Stomach (tissue), 9 donors: ENCODE data around the gene SF3A1. TPM values are rescaled to one million over a fixed set of nuclear protein-coding genes. Genes with fewer than 3 reads are reported as not detected.
A peak's percentile ranks its signal among the peaks of the same experiment; 100 is the strongest.

Experiments used
- DNase-seq, 2 donors: peaks; one replicate each; pipeline versions ENCODE4 v3.0.0 to v3.0.0-alpha.2; 2013 to 2019
- H3K27ac ChIP-seq, 5 donors: fragments of 200-600 bp in 4 of 5; sonication (generic) in 4 of 5; one replicate each; pipeline ENCODE4 v1.5.1; 2013 to 2019; ENCODE audit warnings: mild to moderate bottlenecking in 1 of 5, moderate library complexity in 1 of 5
- H3K27me3 ChIP-seq, 3 donors: fragments of 200-600 bp; sonication (generic); one replicate each; pipeline ENCODE4 v1.5.1; 2017 to 2019; ENCODE audit warnings: mixed run types in 1 of 3
- H3K36me3 ChIP-seq, 4 donors: fragments of 200-600 bp; sonication (generic); 1 replicate in 3 of 4; 2 replicates in 1 of 4; pipeline ENCODE4 v1.5.1; 2016 to 2019
- H3K4me1 ChIP-seq, 4 donors: fragments of 200-600 bp; sonication (generic); one replicate each; pipeline ENCODE4 v1.5.1; 2016 to 2019
- H3K4me3 ChIP-seq, 4 donors: fragments of 200-600 bp; sonication (generic) in 3 of 4; one replicate each; pipeline ENCODE4 v1.5.1; 2016 to 2019; ENCODE audit warnings: mild to moderate bottlenecking in 1 of 4
- H3K9me3 ChIP-seq, 4 donors: fragments of 200-600 bp; sonication (generic); one replicate each; pipeline ENCODE4 v1.5.1; 2016 to 2019
- CTCF ChIP-seq, 7 experiments: fragments of 450-650 bp in 4 of 7; fragments of 200-600 bp in 3 of 7; sonication (generic) in 3 of 7; IDR thresholded peaks; one replicate each; pipeline ENCODE4 v1.5.1; 2016 to 2019; ENCODE audit warnings: antibody characterized with exemption in 7 of 7, control low read depth in 2 of 7, mild to moderate bottlenecking in 1 of 7
- EP300 ChIP-seq: sonication (generic); formaldehyde crosslinking; IDR thresholded peaks from one replicate; pipeline ENCODE4 v1.6.1; 2017; ENCODE audit warnings: antibody characterized with exemption
- POLR2A ChIP-seq, 4 donors: fragments of 450-650 bp; IDR thresholded peaks; one replicate each; pipeline ENCODE4 v1.6.1; 2016; ENCODE audit warnings: antibody characterized with exemption in 4 of 4, control low read depth in 2 of 4, mild to moderate bottlenecking in 1 of 4, moderate library complexity in 1 of 4
- POLR2AphosphoS5 ChIP-seq, 3 donors: sonication (generic); formaldehyde crosslinking; IDR thresholded peaks; one replicate each; pipeline ENCODE4 v1.6.1; 2016; ENCODE audit warnings: antibody characterized with exemption in 3 of 3
- WGBS, 5 donors: extraction: QIAGEN DNeasy Blood & Tissue Kit in 3 of 5; methylation state at CpG; one replicate each; pipeline versions ENCODE4 v1.1.5 to v1.1.7; 2013 to 2018; 5-methylcytosine and 5-hydroxymethylcytosine counted together
- intact Hi-C: fragments of 100-400 bp; cut with DNase I; formaldehyde crosslinking; loops from one replicate; pipeline ENCODE4 v1.15.1; 2023; ENCODE audit warnings: low total_unique reads
- polyA plus RNA-seq, 3 donors: library from polyadenylated mRNA; stranded (reverse); fragments of 200-250 nt; gene quantifications; one replicate each; pipeline ENCODE4 v1.2.3, GENCODE V29; 2013
- total RNA-seq, 5 donors: library from RNA; depleted of rRNA; stranded (reverse); fragments of >200 nt; gene quantifications; one replicate each; pipeline versions ENCODE4 v1.1.0 to v1.2.3, GENCODE V29; 2014 to 2016
- donor health status: healthy with polysubstance abuse.
- donor health status: Bipolar disorder and iron deficiency.
- donor health status: healthy.

Gene SF3A1
- total and polyA plus RNA-seq, 8 donors, result 13.6 to 316 (median 30.6) TPM

GRCh38 chr22:30318799-30319419, 37.8 kb downstream of the SF3A1 start:
- 74 to 83% (median 82%) methylated on average over 7 of the region's 7 CpGs for WGBS, 5 donors
- Histone ChIP-seq H3K27ac (peak overlapping the region in 2 of 5 donors; percentile 29 to 44), H3K27me3 (no peaks in the 10 kb centered on the region), H3K36me3 (peaks cover 19 to 34% (median 26%) of the 10 kb centered on the region in 4 donors), H3K4me3 (no peak overlapping the region), H3K9me3 (no peaks in the 10 kb centered on the region), H3K4me1 (peaks cover 51 to 98% (median 84%) of the 10 kb centered on the region in 4 donors)
- no peak for TF ChIP-seq EP300
- TF ChIP-seq POLR2AphosphoS5 (IDR thresholded peaks at IDR 0.05), result no peak
- no peak for TF ChIP-seq CTCF (IDR thresholded peaks at IDR 0.05)
- TF ChIP-seq POLR2A (IDR thresholded peaks at IDR 0.05), result no peak
- DNase-seq, result no peak
- intact Hi-C loops, result no loop called here

DNA sequence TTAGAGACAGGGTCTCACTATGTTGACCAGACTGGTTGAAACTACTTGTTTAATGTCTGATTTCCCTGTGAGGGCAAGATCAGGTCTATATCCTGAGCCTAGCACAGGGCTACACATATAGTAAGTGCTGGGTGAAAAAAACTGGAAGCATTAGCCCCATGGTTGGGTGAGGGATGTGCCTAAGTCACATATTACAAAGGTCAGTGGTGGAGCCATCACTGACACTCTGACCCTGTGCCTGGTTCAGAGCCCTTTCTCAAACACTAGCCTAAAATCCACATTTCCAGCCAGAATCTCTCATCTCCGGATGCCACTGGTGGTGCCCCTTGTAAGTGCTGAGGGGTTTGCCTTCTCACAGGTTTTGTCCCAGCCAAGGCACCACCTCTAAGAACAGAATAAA, 38.9 kb downstream of the SF3A1 start:
- Histone ChIP-seq H3K4me3 (no peak overlapping the region), H3K36me3 (peaks cover 19 to 34% (median 26%) of the 10 kb centered on the region in 4 donors), H3K27ac (peak overlapping the region in 3 of 5 donors; percentile 28 to 44 (median 35))

DNA sequence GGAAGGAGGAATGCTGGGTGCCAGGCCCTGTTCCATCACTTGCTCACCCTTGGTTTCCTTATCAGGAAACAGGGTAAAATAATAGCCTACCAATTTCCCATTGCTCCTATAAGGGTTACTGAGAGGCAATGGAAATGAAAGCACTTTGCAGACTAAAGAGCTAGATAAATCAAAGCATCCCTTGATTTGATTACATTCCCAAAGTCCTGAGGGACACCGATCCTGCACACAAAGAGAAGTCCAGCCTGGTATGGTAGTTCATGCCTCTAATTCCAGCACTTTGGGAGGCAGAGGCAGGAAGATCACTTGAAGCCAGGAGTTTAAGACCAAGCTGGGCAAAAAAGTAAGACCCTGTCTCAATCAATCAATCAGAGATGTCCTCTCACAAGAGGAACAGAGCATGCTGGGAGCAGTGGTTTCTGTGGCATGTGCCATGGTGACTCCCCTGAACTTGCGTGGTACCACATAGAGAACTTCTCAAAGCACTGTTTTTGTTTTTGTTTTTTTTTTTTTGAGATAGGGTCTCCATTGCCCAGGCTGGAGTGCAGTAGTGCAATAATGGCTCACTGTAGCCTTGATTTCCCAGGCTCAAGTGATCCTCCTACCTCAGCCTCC, 40.6 kb downstream of the SF3A1 start:
- no peak for TF ChIP-seq CTCF (IDR thresholded peaks at IDR 0.05)
- TF ChIP-seq POLR2A (IDR thresholded peaks at IDR 0.05), result no peak
- no peak for TF ChIP-seq EP300
- no peak for TF ChIP-seq POLR2AphosphoS5 (IDR thresholded peaks at IDR 0.05)
- H3K27ac ChIP-seq, result peak overlapping the region in 3 of 5 donors; percentile 12 to 37 (median 30)
- 79 to 86% (median 82%) methylated on average over 2 of the region's 2 CpGs for WGBS, 5 donors
- H3K9me3 ChIP-seq, result no peaks in the 10 kb centered on the region
- no peaks in the 10 kb centered on the region for H3K27me3 ChIP-seq
- no peak for DNase-seq
- H3K4me1 ChIP-seq, result peaks cover 62 to 99% (median 85%) of the 10 kb centered on the region in 4 donors
- peaks cover 15 to 29% (median 24%) of the 10 kb centered on the region in 4 donors for H3K36me3 ChIP-seq
- H3K4me3 ChIP-seq, result no peak overlapping the region
- intact Hi-C loops, result no loop called here

More for the DNA sequence above, 38.9 kb downstream of the SF3A1 start:
- DNase-seq, result no peak
- Histone ChIP-seq H3K27me3 (no peaks in the 10 kb centered on the region), H3K4me1 (peaks cover 52 to 97% (median 82%) of the 10 kb centered on the region in 4 donors), H3K9me3 (no peaks in the 10 kb centered on the region)
- 96 to 100% (median 96%) methylated on average over 1 of the region's 1 CpG for WGBS, 5 donors
- intact Hi-C loops, result no loop called here
- TF ChIP-seq CTCF (IDR thresholded peaks at IDR 0.05), result no peak
- no peak for TF ChIP-seq POLR2A (IDR thresholded peaks at IDR 0.05)
- no peak for TF ChIP-seq EP300
- TF ChIP-seq POLR2AphosphoS5 (IDR thresholded peaks at IDR 0.05), result no peak

- peaks cover 62 to 99% (median 91%) of the 10 kb centered on the region in 4 donors for H3K4me1 ChIP-seq
- peak overlapping the region in 3 of 5 donors; percentile 30 to 56 (median 37) for H3K27ac ChIP-seq
- no peak overlapping the region for H3K4me3 ChIP-seq
- DNase-seq, result no peak
- no peak for TF ChIP-seq EP300
- TF ChIP-seq CTCF (IDR thresholded peaks at IDR 0.05), result no peak
- no peak for TF ChIP-seq POLR2AphosphoS5 (IDR thresholded peaks at IDR 0.05)
- no peak for TF ChIP-seq POLR2A (IDR thresholded peaks at IDR 0.05)
- peaks cover 7 to 20% (median 15%) of the 10 kb centered on the region in 4 donors for H3K36me3 ChIP-seq
- H3K27me3 ChIP-seq, result no peaks in the 10 kb centered on the region
- WGBS, 5 donors, result 74 to 81% (median 79%) methylated on average over 8 of the region's 8 CpGs
- H3K9me3 ChIP-seq, result no peaks in the 10 kb centered on the region
- intact Hi-C loops, result no loop called here
Measured at GRCh38 chr22:30314915-30315314, 41.8 kb downstream of the SF3A1 start.
